HG03378 (cell line): Measurements from ENCODE around the gene TYK2.
"Not testable (repeated sequence)": the region's sequence is repeated elsewhere in the genome, so short reads cannot be mapped to it uniquely, and the experiment has no call there.

ENCODE experiments used
- ATAC-seq: cut with Tn5 transposase; IDR thresholded peaks from one replicate; pipeline ENCODE4 v1.9.1; 2021; ENCODE audit warnings: mild to moderate bottlenecking, moderate library complexity; ENCODE audit not compliant: unreplicated experiment

The TYK2 gene

DNA sequence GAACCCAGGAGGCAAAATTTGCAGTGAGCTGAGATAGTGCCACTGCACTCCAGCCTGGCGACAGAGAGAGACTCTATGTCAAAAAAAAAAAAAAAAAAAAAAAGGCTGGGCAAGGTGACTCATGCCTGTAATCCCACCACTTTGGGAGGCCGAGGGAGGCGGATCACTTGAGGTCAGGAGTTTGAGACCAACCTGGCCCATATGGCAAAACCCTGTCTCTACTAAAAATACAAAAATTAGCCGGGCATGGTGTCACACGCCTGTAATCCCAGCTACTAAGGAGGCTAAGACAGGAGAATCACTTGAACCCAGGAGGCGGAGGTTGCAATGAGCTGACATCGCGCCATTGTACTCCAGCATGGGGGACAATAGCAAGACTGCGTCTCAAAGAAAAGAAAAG, 43.6 kb downstream of the TYK2 start:
- ATAC-seq, result not testable (repeated sequence)

GRCh38 chr19:10335352-10335985, 44.9 kb downstream of the TYK2 start:
- no peak for ATAC-seq

- ATAC-seq, result no peak
These were observed 45.6 kb downstream of the TYK2 start for GRCh38 chr19:10334588-10335351.

DNA sequence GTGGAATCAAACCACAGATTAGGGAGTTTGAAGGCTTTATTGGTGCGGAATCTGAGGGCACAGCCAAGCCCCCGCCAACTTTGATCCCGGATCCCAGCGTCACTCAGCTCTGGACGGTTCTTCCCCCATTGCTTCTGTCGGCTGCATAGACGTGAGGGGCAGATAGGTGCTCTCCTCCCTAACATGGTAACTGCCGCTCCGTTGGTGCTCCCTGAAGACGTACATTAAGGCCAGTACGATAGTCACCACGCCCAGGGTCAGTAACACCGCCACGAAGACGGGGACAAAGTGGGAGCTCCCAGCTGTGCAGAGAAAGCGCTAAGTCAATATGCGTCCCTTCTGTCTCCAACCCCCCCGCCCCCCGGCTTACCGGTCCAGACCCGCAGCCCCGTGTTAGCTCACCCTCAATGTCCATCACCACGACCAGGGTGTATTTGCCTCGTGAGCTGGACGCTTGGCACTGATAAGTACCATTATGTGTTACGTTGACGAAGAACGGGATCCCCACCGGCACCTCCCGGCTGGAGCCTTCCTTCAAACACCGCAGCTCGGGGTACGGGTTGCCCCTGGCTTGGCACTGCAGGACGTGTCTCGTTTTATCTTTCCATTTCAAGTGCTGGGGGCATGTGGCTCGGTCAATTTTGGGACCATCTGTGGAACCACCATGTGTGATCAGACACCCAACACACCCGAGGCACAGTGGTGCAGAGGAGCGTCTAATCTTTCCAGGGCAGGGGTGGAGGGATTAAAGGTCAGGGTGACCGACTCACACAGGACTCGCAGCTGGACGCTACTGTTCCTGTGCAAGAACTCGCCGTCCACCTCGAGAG, 46.4 kb downstream of the TYK2 start:
- no peak for ATAC-seq

DNA sequence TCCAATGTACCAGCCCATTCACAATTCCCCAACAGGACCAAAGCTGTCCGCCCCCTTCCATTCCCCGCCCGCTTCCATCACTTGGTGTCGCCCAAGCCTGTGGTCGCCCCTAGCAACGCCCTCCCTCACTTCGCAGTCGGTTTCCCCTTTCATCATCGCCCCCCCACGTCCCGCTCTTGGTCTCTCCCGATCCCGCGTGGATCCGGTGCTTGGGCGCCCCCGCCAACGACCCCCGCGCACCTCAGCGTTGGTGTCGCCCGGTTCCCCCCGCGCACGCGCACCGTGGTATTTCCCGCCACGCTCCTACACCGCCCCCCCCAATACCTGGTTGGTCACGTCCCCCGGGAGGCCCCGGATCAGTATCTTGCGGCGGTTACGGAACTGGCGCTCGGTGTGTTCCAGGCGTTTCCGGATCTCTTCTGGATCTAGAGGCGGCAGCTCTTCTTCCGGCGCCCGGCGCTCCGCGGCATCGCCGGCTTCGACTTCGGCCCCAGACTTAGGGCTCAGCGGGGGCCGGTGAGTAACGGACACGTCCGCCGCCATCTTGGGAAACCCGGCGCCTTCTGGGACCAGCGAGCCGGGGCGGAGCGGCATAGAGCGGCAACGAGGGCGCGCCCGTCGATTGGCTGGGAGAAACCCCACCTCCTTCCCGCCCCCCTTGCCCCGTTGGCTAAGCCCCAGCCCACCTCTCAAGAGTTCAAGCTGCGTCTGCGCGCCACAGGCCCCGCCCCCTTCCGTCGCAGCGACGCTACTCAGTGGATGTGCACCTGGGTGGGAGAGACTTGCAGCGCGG, 47.2 kb downstream of the TYK2 start, which contains the start of gene RAVER1:
RAVER1 (minus strand) TSS at position 565 of the 793 bp plus-strand sequence; CDS start at position 543, 22 bp downstream.
- peak; percentile 68 for ATAC-seq

DNA sequence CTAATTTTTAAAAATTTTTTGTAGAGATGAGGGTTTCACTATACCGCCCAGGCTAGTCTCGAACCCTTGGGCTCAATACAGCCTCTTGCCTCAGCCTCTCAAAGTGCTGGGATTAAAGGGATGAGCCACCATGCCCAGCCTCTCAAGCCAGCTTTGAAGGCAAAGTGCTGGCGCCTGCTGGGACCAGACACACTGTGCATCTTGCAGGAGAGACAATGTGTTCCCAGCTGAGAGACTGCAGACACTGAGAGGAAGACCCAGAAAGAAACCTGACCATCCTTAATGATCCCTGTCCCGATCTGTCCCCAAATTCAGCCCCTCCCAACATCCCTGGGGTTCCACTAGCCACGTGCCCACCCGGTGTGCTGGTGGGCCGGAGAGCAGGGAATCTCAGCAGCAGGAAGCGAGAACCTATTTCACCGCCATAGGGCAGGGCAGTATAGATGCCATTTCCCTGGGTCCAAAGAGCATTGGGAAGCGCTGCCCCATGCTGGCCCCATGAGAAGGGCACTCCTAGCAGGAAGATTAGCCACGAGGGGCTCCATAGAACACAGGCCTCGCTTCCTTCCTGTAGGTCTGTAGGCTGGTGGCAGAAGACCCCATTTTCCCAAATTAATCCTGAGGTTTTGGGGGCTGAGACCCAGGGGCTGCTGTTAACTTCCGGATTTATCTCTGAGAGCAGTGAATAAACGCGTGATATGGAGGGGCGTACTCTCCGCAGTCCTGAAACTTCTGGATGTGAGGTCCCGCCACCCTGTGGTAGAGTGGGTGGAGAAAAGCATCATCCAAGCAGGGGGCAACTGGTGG, 48.0 kb downstream of the TYK2 start:
- peak; percentile 13 for ATAC-seq

GRCh38 chr19:10329555-10329954, 50.8 kb downstream of the TYK2 start:
- no peak for ATAC-seq

DNA sequence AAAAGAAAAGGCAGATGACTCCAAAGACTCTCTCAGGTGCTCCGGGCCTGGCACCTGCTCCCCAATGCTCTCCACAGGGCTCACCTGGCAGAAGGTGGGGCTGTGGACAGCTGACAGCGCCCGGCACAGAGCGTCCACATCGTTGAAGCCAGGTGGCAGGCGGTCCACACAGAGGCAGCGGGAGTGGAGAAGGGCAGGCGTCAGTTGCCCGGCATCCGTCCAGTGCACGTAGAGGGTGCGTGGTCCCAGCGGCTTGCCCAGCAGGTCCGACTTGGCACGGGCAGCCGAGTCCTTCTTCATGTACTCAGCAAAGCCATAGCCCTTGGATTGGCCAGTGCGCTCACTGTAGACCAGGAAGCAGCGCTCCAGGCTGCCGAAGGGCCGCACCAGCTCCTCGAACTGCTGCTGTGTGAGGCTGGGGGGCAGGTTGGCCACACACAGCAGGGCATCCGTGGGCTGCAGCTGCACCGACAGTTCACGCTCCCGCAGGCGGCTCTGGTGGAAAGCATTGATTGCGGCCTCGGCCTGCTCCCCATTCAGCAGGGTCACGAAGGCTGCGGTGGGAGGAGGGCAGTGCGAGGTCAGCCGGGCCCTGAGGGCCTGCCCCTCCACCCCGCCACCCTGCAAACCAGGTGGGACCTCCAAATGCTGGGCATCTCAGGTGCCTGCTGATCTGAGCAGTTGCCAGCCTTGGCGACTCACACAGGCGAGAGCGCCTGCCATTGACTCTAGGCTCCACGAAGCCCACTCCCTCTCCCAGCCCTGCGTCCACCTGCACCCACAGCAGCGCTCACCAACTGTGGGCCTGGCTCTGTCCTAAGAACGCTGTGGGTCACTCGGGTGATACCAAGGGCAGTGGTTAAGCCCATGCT, 51.6 kb downstream of the TYK2 start:
- no peak for ATAC-seq

DNA sequence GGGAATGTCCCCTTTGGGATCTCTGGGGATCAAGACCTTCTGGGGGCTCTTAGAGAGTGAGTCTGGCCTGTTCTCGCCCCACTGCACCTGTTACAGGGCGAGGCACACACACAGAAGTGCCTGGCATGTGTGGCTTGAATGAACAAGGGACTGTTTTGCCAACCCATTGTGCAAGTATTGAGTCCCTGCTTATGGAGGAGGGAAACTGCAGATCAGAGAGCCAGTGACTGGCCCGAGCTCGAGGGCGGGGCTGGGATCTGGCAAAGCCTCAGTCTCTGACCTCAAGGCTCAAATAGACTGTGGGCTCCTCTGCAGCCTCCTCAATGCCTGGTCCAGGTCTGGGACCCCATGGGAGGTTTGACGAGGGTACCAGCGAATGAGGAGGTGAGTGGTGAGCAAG, 52.6 kb downstream of the TYK2 start:
- ATAC-seq, result no peak

GRCh38 chr19:10325732-10326131, 54.6 kb downstream of the TYK2 start:
- no peak for ATAC-seq

- ATAC-seq, result no peak
These were observed 58.2 kb downstream of the TYK2 start for GRCh38 chr19:10321874-10322835.

GRCh38 chr19:10321417-10321797, 59.0 kb downstream of the TYK2 start:
- ATAC-seq, result no peak

- no peak for ATAC-seq
These were observed 59.6 kb downstream of the TYK2 start for GRCh38 chr19:10320602-10321416.

GRCh38 chr19:10318807-10319682, 61.3 kb downstream of the TYK2 start:
- no peak for ATAC-seq

DNA sequence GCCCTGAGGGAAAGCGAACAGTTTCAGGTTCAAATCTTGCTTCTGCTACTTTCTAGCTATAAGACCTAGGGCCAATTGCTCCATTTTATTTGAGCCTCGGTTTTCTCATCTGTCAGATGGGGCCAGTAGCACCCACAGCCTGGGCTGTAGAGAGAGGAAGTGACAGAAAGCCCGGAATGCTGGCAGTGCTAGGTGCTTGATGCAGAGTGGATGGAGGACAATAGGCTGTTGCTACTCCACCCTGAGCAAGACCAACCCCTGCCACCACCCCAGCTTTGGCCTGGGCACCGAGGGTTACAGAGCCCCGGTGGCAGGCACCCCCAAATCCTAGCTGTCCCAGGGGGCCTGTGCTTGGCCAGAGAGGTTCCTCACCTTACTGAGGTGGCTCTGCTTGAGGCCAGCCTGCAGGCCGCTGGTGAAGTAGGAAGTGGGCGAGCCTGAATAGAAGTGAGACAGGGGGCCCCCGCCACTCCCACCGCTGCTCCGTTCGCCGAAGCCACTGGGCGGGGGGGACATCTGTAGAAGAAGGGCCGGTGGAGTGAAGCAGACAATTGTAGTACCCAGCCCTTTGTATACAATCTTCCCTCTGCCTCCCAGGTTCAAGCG, 62.4 kb downstream of the TYK2 start:
- ATAC-seq, result no peak
